ENCODE measurements around the gene C3orf22. TPM values are rescaled to one million over a fixed set of nuclear protein-coding genes. Genes with fewer than 3 reads are reported as not detected.

Gene C3orf22
- total RNA-seq, 2 experiments from 2014 or later, result not detected

GRCh38 chr3:126568776-126569342, 10.1 kb upstream of the C3orf22 start:
- Histone ChIP-seq H3K4me1 (ENCODE audit: insufficient read depth, low read length) (no peaks in the 10 kb centered on the region), H3K4me3 (ENCODE audit: low read length) (no peak overlapping the region), H3K9me3 (ENCODE audit: control insufficient read depth in 1 of 2, insufficient read depth in 1 of 2, low read length in 2 of 2) (no peaks in the 10 kb centered on the region), H3K27me3 (ENCODE audit: control insufficient read depth in 1 of 2, insufficient read depth in 2 of 2, low read length in 2 of 2) (no peaks in the 10 kb centered on the region), H3K27ac (ENCODE audit: low read depth in 1 of 2, low read length in 2 of 2) (no peak overlapping the region), H3K36me3 (ENCODE audit: insufficient read depth, low read length) (no peaks in the 10 kb centered on the region)
- no peaks in the 10 kb centered on the region for H3K9me3 Mint-ChIP-seq
- ChIA-PET CTCF (no interaction called here), POLR2A (no interaction called here)
- no peak for ATAC-seq (ENCODE audit: poor library complexity)
- no peaks in the 10 kb centered on the region for H3K36me3 Mint-ChIP-seq (ENCODE audit: low read depth)
- H3K27me3 Mint-ChIP-seq, result peaks cover 20% of the 10 kb centered on the region
- TF ChIP-seq CTCF (IDR thresholded peaks at IDR 0.05), result no peak
- H3K4me1 Mint-ChIP-seq (ENCODE audit: low read depth), result no peaks in the 10 kb centered on the region
- no peak overlapping the region for H3K4me3 Mint-ChIP-seq
- intact Hi-C loops (cut with DNase I, micrococcal nuclease), result no loop called here
- DNase-seq, result no peak
- no peak overlapping the region for H3K27ac Mint-ChIP-seq

- POLR2A ChIA-PET, result no interaction called here
- Mint-ChIP-seq H3K27ac (no peak overlapping the region), H3K4me1 (ENCODE audit: low read depth) (no peaks in the 10 kb centered on the region), H3K4me3 (no peak overlapping the region), H3K36me3 (ENCODE audit: low read depth) (no peaks in the 10 kb centered on the region), H3K9me3 (peaks cover 2% of the 10 kb centered on the region), H3K27me3 (peaks cover 18% of the 10 kb centered on the region)
- Histone ChIP-seq H3K4me1 (ENCODE audit: insufficient read depth, low read length) (no peaks in the 10 kb centered on the region), H3K27me3 (ENCODE audit: control insufficient read depth in 1 of 2, insufficient read depth in 2 of 2, low read length in 2 of 2) (no peaks in the 10 kb centered on the region), H3K36me3 (ENCODE audit: insufficient read depth, low read length) (no peaks in the 10 kb centered on the region), H3K4me3 (ENCODE audit: low read length) (no peak overlapping the region), H3K9me3 (ENCODE audit: control insufficient read depth in 1 of 2, insufficient read depth in 1 of 2, low read length in 2 of 2) (peaks cover 0 to 8% of the 10 kb centered on the region in 2 experiments), H3K27ac (ENCODE audit: low read depth in 1 of 2, low read length in 2 of 2) (no peak overlapping the region)
- no peak for DNase-seq
- CTCF ChIA-PET, result no interaction called here
- no peak for TF ChIP-seq CTCF (IDR thresholded peaks at IDR 0.05)
- intact Hi-C loops (cut with DNase I, micrococcal nuclease), result no loop called here
- no peak for ATAC-seq (ENCODE audit: poor library complexity)
These were observed 9.1 kb upstream of the C3orf22 start for GRCh38 chr3:126567696-126568438.

- ATAC-seq (ENCODE audit: poor library complexity) (no peak), DNase-seq (no peak)
- peaks cover under 1 to 11% of the 10 kb centered on the region in 2 experiments for H3K9me3 ChIP-seq (ENCODE audit: control insufficient read depth in 1 of 2, insufficient read depth in 1 of 2, low read length in 2 of 2)
- no peaks in the 10 kb centered on the region for H3K36me3 ChIP-seq (ENCODE audit: insufficient read depth, low read length)
- H3K4me1 ChIP-seq (ENCODE audit: insufficient read depth, low read length), result no peaks in the 10 kb centered on the region
- no peak for TF ChIP-seq CTCF (IDR thresholded peaks at IDR 0.05)
- no peak overlapping the region for H3K27ac Mint-ChIP-seq
- no peak overlapping the region for H3K4me3 Mint-ChIP-seq
- ChIA-PET CTCF (no interaction called here), POLR2A (interaction anchor here (0.6 kb wide), 1 partner anchor 676 kb away, joined by 3 read pairs; no protein-coding TSS in a partner anchor)
- no peaks in the 10 kb centered on the region for H3K4me1 Mint-ChIP-seq (ENCODE audit: low read depth)
- peaks cover 11% of the 10 kb centered on the region for H3K9me3 Mint-ChIP-seq
- no peaks in the 10 kb centered on the region for H3K36me3 Mint-ChIP-seq (ENCODE audit: low read depth)
- H3K27me3 Mint-ChIP-seq, result peaks cover 17% of the 10 kb centered on the region
- no peak overlapping the region for H3K4me3 ChIP-seq (ENCODE audit: low read length)
- H3K27me3 ChIP-seq (ENCODE audit: control insufficient read depth in 1 of 2, insufficient read depth in 2 of 2, low read length in 2 of 2), result no peaks in the 10 kb centered on the region
- H3K27ac ChIP-seq (ENCODE audit: low read depth in 1 of 2, low read length in 2 of 2), result no peak overlapping the region
- intact Hi-C loops (cut with DNase I, micrococcal nuclease), result no loop called here
These were observed 4.1 kb upstream of the C3orf22 start for GRCh38 chr3:126562737-126563276.

Measured in CD4-positive, alpha-beta T cell (primary cell).